Bone marrow (tissue), 2 donors: ENCODE data around the gene TDRD9.

Experiments used
- DNase-seq, 2 donors: peaks; one replicate each; lab custom pipeline; 2025; lab: John Stamatoyannopoulos, UW

Gene TDRD9

DNA sequence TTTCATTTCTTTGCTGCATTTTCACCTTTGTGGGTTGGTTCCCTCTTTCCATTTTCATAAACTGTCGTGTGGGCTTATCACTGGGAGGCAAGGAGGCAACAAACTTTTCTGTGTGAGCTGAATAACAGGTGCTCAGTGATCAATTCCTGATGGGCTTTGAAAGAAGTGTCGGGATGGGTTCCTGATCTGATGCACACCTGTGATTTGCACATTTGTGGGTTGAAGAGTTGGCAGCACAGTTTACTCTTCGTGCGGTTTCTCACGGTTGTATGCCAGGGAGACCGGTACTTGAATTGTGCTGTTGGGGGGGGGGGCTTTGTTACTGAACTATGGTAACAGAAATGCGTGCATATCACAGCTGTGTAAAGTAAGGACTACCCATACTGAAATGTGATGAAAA is 141.3 kb downstream of the TDRD9 start:
- DNase-seq = no peak

GRCh38 chr14:104072586-104072985 is 144.3 kb downstream of the TDRD9 start:
- DNase-seq = no peak

DNA sequence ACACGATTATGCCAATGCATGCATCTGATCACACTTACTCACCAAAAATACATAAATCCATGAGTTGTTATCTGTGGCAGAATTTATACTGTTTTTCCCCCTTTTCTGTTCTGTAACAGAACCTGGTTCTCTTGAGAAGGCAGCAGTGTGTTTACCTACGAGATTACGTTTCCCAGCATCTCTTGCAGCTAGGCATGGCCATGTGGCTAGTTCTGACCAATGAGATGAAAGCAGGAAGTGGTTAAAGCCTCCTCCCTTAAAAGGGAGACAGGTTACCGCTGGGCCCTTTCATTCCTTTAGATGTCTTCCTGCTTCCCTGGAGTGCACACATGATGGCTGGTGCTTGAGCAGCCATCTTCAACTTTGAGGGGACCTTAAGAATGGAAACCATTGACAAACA is 145.5 kb downstream of the TDRD9 start:
- DNase-seq = no peak

GRCh38 chr14:104075530-104076151 is 147.4 kb downstream of the TDRD9 start:
- no peak for DNase-seq

DNA sequence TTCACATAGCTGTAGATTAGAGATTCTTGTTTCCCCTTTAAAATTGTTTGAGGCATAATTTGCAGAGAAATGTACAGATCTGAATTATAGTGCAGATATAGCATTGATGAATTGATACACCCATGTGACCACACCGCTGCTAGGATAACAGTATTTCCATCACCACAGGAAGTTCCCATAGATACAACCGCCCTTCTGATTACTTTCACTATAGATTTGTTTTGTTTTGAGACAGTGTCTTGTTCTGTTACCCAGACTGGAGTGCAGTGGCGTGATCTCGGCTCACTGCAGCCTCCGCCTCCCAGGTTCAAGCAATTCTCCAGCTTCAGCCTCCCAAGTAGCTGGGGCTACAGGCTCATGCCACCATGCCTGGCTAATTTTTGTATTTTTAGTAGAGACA is 148.5 kb downstream of the TDRD9 start:
- DNase-seq = no peak

GRCh38 chr14:104078031-104078455 is 149.8 kb downstream of the TDRD9 start:
- peak; percentile 24 to 81 for DNase-seq

DNA sequence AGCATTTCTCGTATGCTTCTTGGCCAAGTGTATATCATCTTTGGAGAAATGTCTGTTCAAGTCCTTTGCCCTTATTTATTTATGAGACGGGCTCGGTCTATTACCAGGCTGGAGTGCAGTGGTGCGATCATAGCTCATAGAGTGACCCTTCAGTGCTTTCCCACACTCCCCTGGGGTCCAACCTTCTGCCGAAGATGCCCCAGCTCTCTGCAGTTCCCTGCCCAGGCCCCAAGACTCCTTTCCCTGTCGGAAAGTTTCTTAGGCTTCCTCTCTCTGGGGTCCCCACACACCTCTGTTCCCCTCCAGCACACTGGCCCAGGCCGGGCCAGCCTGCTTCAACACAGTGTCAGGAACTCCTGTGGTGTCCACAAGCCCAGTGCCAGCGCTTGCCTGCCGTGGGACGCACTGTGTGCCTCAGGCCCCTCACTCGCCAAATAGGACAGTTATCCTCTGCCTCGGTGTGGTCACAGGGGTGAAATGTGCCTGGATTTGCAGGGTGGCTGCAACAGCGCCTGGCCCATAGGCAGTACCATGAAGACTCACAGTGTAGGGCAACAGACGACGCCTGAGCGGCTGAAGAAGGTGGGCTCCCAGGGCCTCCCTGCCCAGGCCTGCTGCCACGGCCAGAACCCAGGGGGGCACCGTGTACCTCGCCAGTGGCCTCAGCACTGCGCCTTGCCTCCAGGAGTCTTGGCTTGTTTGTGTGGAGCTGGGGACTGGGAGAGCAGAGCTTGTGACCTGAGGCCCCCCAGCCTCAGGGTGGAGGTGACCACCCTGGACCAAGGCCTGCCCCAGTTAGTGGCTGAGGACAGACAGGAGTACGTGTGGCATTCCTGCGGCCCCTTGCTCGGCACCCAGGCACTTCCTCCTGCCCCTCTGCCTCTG is 152.4 kb downstream of the TDRD9 start:
- DNase-seq = no peak

GRCh38 chr14:104081261-104081835 is 153.1 kb downstream of the TDRD9 start:
- DNase-seq = no peak

GRCh38 chr14:104081951-104082464 is 153.8 kb downstream of the TDRD9 start:
- no peak for DNase-seq

- no peak for DNase-seq
Measured at GRCh38 chr14:104082807-104083206, 154.6 kb downstream of the TDRD9 start.

DNA sequence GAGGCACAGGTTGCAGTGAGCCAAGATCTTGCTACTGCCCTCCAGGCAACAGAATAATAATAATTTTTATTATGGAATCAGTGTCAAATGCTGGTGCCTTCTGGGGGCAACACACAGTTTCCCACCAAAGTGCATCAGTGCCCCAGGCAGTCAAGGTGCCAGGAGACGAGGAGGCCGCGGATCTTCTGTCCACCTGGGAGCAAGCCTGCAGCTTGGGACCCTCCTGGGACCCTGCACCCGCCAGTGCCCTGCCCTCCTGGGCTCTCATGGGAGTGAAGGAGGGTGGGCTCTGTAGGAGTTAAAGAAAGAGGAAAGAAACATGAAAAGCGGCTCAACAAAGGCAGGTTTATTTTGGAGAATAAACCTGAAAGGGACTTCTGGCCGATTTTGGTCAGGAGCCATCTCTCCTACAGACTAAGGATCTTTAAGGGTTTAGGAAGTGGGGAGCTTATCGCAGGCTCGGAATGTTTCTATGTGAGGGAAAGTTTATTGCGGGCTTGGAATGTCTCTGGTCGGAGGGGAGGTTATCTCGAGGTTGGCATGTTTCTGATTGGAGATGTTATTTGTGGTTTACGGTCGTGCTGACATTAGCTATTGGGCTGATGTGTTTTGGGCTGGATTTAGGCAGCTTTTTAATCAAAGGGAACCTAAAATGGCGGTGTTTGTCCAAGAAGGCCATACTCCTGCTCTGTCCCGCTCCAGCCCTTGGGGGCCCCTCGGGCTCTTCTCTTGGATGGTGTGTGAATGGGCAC is 156.2 kb downstream of the TDRD9 start:
- no peak for DNase-seq

DNA sequence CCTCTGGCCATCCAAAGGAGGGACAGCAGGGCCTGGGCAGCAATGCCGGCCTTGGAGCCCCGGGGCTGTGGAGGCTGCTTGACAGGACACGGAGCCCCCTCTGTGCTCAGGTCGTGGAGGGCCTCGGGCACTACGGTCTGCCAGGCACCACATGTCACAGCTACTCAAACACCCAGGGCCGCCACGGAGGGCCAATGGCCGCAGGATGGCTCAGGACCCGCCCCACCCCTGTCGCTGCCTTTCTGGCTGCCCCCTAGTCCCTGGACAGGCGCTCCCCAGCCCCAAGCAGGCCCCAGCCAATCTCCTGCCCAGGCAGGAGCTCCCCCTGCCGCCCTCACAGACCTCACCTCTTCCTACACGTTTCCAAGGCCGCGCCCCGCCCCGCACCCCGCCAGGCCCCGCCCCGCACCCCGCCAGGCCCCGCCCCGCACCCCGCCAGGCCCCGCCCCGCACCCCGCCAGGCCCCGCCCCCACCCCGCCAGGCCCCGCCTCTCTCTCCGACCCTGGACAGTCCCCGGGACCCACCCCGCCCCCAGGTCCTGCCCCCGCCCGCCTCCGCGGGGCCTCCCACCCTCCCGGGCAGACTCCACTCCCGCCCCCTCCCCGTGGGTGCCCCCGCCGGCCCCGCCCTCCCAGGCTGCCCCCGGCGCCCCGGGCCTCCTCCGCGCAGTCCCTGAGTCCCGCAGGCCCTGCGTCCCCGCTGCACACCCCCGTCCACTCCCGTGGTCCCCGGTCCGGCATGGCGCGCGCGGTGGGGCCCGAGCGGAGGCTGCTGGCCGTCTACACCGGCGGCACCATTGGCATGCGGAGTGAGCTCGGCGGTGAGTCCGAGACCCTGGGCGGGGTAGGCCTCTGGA is 157.0 kb downstream of the TDRD9 start, which contains the start of gene ASPG:
Gene ASPG (plus strand): TSS at position 669 of the 857 bp plus-strand sequence. CDS start 71 bp downstream, at position 740.
- DNase-seq = no peak

GRCh38 chr14:104085889-104086201 is 157.6 kb downstream of the TDRD9 start:
- DNase-seq = no peak

- DNase-seq = no peak
Measured at GRCh38 chr14:104086210-104086660, 158.0 kb downstream of the TDRD9 start.

DNA sequence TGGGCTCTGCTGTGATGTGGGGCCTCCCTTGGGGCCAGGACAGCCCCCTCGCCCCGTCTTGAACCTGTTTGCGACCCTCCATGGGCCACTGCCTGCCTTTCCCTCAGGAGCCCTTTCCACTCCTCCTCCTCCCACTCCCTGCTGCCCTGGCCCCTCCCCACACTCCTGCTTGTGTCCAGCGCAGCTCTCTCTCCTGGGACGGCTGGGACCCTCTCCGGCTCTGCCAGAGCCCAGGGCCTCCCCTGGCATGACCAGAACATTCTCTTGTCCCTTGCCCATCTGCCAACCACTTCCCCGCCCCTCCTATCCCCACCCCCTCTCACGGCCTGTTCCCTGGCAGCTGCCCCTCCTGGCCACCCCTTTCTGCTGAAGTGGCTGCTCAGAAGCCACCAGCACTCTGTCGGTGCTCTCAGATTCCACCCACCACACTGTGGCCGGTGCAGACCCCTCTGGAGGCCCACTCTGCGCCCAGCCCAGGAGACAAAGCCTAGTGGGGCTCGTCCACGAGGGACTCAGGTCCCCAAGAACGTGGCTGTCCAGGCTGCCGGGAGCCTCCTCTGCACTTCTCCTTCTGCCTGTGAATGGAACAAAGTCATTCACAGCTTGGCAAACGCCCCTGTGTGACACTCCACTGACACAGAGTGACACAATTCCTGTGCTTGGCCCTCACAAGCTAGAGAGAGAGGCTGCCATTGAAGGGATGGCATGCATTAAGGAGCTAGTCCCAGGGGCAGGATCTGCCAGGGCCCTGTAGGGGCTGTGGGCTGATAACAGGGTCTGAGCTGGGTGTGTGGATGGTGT is 158.6 kb downstream of the TDRD9 start:
- DNase-seq = no peak

DNA sequence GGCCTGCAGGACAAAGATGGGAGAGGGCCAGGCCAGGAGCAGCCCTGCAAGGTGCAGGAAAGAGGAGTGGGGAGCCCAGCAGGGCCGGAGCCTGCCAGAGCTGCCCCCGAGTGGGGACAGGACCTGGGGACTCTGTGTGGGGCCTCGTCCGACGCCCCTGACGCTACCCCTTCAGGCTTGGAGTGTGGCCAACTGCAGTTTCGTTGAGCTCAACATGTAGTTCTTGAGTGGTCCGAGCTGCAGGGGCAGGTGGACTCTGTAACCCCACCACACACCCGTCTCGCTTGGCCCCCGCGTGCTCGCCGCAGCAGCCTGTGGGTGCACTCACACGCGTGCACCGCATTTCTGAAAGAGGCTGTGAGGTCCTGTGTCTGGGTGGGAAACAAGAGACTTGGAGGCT is 159.2 kb downstream of the TDRD9 start:
- DNase-seq = no peak

DNA sequence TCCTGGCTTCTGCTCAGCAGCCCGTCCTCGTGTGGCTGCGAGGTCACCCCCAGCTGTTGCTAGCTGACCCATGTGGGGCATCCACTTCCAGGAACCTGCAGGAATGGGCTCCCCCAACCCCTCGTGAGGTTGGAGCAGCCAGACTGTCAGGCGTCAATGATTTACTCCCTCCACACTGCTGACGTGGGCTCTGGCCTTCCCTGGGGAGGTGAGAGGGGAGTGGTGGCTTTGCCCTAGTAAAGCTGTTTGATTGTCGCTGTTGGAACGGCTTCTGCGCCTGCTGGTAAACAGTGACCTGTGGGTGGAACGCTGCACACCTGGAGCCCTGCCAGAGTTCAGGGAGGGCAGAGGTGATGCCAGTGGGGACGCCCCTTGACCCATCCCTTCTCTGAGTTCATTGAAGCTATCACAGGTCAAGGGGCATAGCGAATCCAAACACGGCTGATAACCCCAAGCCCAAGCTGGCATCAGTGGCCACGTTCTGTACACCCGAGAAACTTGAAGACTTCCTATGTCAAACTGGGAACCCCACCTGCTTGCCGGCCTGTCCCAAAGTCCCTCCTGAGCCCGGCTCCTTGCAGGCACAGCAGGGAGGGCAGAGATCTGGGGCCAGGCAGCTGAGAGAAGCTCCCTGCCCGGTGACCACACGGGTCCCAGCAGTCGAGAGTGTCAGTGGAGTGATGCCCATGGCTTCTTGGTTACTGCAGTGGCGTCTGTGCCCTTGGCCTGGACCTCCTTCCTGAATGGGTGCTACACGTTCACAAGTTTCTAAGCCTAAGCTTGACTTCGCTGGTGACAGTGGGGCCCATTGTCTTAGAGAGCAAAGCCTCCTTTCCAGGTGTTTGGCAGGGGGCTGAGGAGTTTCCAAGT is 160.0 kb downstream of the TDRD9 start:
- DNase-seq = no peak

DNA sequence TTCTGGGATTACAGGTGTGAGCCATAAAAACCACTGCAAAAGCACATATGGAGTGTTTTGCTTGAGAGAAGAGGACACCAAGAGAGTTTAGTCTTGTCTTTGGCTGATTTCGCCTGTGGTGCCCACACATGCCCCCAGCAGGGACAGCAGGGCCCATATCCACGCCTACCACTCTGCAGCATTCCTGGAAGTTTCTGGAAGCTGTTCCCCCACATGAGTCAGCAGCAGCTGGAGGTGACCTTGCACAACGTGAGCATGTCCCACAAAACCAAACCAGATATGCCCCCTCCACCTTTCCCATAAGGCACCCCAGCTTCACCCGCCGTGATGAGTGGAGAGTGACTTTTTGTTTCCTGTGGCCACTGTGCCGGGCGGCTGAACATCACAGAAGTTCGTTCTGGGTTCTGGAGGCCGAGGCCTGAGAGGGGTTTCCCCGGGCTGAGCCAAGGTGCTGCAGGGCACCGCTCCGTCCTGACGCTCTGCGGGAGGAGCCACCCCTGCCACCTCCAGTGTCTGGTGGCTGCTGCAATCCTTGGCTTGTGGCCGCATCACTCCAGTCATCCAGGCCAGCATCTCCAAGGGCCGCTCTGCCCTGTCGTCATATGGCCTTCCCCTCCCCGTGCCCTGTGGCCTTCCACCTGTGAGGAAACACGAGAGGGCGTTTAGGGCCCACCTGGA is 162.0 kb downstream of the TDRD9 start:
- no peak for DNase-seq
